ENCODE data around the gene DNAH6.

DNA sequence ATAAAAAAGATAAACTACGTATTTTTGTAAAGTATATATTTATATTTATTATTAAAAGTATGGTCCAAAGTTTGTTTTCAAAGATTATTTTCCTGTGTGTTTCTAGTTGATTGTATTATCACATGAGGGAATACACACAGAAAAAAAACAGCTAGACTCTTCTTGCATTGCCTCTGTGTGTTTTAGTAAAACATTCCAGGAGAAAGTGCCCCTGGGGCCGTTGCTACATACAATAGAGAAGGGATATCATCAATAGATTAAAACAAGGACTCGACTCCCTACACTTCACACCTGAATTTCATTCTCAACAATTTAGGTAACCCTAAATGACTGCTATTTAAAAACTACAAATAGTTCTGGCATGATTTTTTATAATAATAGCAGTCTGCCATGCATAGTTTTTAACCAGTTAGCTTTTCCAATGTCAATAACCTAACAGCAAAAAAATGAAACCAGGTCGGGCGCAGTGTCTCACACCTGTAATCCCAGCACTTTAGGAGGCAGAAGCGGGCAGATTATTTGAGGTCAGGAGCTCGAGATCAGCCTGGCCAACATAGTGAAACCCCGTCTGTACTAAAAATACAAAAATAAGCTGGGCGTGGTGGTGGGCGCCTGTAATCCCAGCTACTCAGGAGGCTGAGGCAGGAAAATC is 171.3 kb downstream of the DNAH6 start:
- no peak for TF ChIP-seq CEBPB (IDR thresholded peaks at IDR 0.05; ENCODE audit: low read depth)
- TF ChIP-seq CBX3 (IDR thresholded peaks at IDR 0.05; ENCODE audit: low read depth) = no peak
- TF ChIP-seq, protein P1, sequence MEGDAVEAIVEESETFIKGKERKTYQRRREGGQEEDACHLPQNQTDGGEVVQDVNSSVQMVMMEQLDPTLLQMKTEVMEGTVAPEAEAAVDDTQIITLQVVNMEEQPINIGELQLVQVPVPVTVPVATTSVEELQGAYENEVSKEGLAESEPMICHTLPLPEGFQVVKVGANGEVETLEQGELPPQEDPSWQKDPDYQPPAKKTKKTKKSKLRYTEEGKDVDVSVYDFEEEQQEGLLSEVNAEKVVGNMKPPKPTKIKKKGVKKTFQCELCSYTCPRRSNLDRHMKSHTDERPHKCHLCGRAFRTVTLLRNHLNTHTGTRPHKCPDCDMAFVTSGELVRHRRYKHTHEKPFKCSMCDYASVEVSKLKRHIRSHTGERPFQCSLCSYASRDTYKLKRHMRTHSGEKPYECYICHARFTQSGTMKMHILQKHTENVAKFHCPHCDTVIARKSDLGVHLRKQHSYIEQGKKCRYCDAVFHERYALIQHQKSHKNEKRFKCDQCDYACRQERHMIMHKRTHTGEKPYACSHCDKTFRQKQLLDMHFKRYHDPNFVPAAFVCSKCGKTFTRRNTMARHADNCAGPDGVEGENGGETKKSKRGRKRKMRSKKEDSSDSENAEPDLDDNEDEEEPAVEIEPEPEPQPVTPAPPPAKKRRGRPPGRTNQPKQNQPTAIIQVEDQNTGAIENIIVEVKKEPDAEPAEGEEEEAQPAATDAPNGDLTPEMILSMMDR (IDR thresholded peaks at IDR 0.05 in 2 of 3, conservative IDR thresholded peaks at IDR 0.05 in 1 of 3; ENCODE audit: borderline replicate concordance in 1 of 3, insufficient read depth in 1 of 3, low read depth in 2 of 3, low read length in 2 of 3) = no peak
- no peak for TF ChIP-seq EZH2 (IDR thresholded peaks at IDR 0.05)
